NCI-H446 (cell line): ENCODE measurements around the gene ANKRD6.

Source experiments
- DNase-seq, 2 experiments: peaks; one replicate each; lab custom pipeline; 2025; lab: John Stamatoyannopoulos, UW

ANKRD6 gene

GRCh38 chr6:89564752-89565427 is 131.9 kb downstream of the ANKRD6 start:
- peak in 1 of 2 experiments; percentile 19 for DNase-seq

GRCh38 chr6:89566008-89566800 is 133.3 kb downstream of the ANKRD6 start:
- DNase-seq, result peak in 1 of 2 experiments; percentile 45

- no peak for DNase-seq
These were observed 134.1 kb downstream of the ANKRD6 start for GRCh38 chr6:89566930-89567629.

- DNase-seq, result no peak
These were observed 134.9 kb downstream of the ANKRD6 start for GRCh38 chr6:89567630-89568390.

GRCh38 chr6:89574910-89575561 is 142.1 kb downstream of the ANKRD6 start:
- DNase-seq, result no peak

GRCh38 chr6:89575562-89575960 is 142.6 kb downstream of the ANKRD6 start:
- DNase-seq, result no peak

GRCh38 chr6:89580997-89581666 is 148.2 kb downstream of the ANKRD6 start:
- no peak for DNase-seq

GRCh38 chr6:89581689-89582088 is 148.7 kb downstream of the ANKRD6 start:
- DNase-seq, result no peak

GRCh38 chr6:89582669-89583325 is 149.8 kb downstream of the ANKRD6 start:
- no peak for DNase-seq

- no peak for DNase-seq
These were observed 150.6 kb downstream of the ANKRD6 start for GRCh38 chr6:89583559-89583958.

GRCh38 chr6:89584539-89584938 is 151.6 kb downstream of the ANKRD6 start:
- DNase-seq, result no peak

- DNase-seq, result no peak
These were observed 152.2 kb downstream of the ANKRD6 start for GRCh38 chr6:89585154-89585553.

- no peak for DNase-seq
These were observed 156.5 kb downstream of the ANKRD6 start for GRCh38 chr6:89589297-89590025.

GRCh38 chr6:89590133-89590532 is 157.2 kb downstream of the ANKRD6 start:
- DNase-seq, result no peak

GRCh38 chr6:89591745-89592144 is 158.8 kb downstream of the ANKRD6 start:
- DNase-seq, result no peak

GRCh38 chr6:89596056-89596455 is 163.1 kb downstream of the ANKRD6 start:
- no peak for DNase-seq

- DNase-seq, result peak in 1 of 2 experiments; percentile 10
These were observed 163.5 kb downstream of the ANKRD6 start for GRCh38 chr6:89596484-89596883.

GRCh38 chr6:89597372-89597771 is 164.4 kb downstream of the ANKRD6 start:
- DNase-seq, result no peak

GRCh38 chr6:89597988-89598387 is 165.0 kb downstream of the ANKRD6 start:
- DNase-seq, result peak in 1 of 2 experiments; percentile 15

GRCh38 chr6:89599727-89600126 is 166.8 kb downstream of the ANKRD6 start:
- no peak for DNase-seq
